GM18907 (cell line): ENCODE data around the gene TMC2.

Experiments
- ATAC-seq: cut with Tn5 transposase; IDR thresholded peaks from one replicate; pipeline ENCODE4 v1.9.1; 2021; ENCODE audit warnings: mild to moderate bottlenecking, moderate library complexity; ENCODE audit not compliant: unreplicated experiment

The TMC2 gene

GRCh38 chr20:2619337-2619736 lies 83.0 kb downstream of the TMC2 start:
- ATAC-seq: no peak

- ATAC-seq: no peak
Observed at GRCh38 chr20:2619961-2620595, 83.7 kb downstream of the TMC2 start.

GRCh38 chr20:2624190-2624589 lies 87.8 kb downstream of the TMC2 start:
- ATAC-seq: no peak

DNA sequence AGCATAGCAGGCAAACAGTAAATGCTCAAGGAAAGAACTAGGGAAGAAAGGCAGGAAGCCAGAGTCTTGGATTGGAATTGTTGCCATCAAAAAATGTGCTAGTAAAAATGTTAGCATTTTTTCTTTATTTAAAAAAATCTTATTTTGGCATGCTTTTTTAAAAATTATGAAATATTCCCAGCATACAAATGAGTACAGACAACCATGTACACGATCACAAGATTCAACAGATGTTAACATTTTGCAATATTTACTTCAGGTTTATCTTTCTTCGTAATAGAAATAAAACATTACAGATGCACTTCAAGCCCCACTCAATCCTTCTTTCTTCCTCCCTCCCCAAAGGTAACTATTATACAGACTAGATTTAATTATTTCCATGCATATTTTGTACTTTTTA lies 88.7 kb downstream of the TMC2 start:
- ATAC-seq: no peak

GRCh38 chr20:2626853-2627541 lies 90.6 kb downstream of the TMC2 start:
- no peak for ATAC-seq

- no peak for ATAC-seq
Observed at GRCh38 chr20:2631228-2631627, 94.9 kb downstream of the TMC2 start.

DNA sequence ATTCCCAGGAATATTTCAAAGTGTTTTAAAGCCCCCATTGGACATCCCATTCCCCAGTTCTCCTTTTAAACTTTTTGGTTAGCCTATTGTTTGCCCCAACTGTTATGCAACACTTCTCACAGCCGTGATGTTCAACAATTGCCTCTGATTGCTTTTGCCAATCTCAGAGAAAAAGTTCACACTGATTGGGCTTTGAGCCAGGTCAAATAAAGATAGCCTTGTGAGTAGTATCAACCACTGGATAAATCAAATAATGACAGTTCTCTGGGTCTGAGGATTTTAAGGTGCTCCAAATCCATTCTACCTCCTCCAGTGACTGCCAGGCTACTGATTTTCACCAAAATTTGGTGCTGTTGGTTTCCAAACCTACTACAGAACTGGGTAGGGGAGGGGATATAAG lies 97.0 kb downstream of the TMC2 start:
- no peak for ATAC-seq

DNA sequence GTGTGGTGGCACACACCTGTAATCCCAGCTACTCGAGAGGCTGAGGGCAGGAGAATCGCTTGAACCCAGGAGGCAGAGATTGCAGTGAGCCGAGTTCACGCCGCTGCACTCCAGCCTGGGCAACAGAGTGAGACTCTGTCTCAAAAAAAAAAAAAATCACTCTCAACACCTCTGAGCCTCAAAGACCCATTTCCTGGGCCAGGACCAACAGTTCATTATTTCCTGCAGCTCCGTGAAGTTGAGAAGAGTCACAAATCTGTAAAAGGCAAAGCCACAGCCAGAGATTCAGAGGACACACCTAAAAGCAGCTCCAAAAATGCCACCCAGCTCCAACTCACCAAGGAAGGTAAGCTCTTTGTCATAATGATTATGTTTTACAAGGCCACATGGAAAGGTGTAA lies 100.9 kb downstream of the TMC2 start:
- ATAC-seq: no peak

DNA sequence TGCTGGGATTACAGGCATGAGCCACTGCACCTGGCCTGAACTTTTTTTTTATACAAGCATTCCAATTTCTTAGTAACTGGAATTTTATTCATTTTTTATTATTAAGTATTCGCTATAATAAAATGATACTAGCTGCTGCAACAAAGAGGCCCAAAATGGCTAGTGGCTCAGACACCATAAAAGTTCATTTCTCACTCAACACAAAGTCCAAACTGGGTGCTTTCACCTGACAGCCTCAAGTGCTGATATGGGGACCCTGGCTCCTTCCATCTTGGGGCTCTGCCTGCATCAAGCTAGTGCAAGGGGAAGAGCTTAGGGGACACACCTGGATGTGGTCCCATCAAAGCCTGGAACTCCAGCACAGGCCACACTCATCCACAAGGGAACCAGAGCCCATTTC lies 103.9 kb downstream of the TMC2 start:
- ATAC-seq: no peak

DNA sequence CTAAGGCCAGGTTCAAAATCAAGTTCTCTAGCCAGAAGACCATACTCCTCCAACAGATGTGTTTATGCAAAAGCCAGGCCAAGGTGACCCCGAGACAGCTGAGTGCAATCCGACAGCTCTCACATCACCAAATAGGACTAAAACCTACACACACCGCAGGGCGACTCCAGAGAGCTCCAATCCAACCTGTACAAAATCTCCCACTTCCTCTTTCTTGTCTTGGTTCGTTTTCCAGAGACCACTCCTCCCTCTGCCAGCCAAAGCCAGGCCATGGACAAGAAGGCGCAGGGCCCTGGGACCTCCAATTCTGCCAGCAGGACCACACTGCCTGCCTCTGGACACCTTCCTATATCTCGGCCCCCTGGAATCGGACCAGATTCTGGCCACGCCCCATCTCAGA lies 104.5 kb downstream of the TMC2 start:
- no peak for ATAC-seq

- ATAC-seq: no peak
Observed at GRCh38 chr20:2643708-2644107, 107.3 kb downstream of the TMC2 start.

GRCh38 chr20:2651772-2652723 lies 115.7 kb downstream of the TMC2 start, which contains the start of gene NOP56:
Gene NOP56, plus strand, starts transcription at chr20:2652632. Its CDS starts 29 bp downstream, at chr20:2652661.
- peak; percentile 85 for ATAC-seq

DNA sequence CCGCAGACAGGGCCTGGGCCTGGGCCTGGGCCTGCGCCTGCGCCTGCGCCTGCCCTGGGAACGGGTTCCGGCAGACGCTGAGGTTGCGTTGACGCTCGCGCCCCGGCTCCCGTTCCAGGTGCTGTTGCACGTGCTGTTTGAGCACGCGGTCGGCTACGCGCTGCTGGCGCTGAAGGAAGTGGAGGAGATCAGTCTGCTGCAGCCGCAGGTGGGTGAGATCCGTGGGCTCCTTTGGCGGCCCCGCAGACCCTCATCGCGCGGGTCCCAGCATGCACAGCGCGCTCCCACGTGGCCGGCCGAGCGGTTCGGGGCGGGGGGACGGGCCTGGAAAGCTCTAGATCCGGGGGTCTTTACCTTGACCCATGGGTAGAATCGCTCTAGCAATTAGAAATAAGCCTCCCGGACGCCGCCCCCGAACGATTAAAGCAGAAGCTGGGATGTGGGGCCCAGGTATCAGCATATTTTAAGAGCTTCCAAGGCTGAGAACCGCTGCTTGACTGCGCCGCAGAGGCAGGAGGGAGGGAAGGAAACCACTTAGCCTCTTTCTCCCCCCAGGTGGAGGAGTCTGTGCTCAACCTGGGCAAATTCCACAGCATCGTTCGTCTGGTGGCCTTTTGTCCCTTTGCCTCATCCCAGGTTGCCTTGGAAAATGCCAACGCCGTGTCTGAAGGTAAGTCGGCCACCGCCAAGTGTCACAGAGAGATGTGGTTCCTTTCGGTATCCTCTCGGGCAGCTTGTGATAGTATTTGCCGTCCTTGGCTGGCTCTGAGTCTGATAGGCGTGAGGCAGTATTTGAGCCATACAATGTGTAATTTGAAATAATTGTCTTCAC lies 116.6 kb downstream of the TMC2 start:
- ATAC-seq: peak; percentile 53

DNA sequence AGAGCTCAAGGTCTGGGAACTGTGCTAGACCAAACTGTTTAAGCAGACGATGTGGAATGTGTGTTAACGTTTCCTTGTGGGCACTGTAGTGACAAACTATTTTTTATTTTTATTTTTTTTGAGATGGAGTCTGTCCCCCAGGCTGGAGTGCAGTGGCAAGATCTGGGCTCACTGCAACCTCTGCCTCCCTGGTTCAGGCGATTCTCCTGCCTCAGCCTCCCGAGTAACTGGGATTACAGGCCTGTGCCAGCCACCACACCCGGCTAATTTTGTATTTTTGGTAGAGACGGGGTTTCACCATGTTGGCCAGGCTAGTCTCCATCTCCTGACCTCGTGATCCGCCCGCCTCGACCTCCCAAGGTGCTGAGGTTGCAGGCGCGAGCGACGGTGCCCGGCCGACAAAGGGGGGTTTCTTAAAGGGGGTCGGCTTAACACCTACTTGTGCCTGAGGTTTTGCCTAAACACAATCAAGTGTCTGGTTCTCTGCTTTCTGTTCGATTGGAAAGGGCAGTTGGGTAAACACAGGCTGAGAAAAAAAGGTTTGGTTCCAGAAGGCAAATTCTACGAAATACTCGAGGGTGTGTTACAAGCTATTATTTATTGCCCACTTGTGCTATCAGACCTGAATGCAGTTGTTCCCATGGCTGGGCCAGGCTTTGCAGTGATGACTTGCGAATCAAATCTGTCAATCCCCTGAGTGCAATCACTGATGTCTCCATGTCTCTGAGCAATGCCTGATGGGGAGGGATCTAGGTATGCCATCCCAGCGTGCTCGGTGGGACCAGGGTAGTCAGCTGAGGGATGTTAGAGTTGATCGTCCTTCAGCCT lies 117.4 kb downstream of the TMC2 start:
- ATAC-seq: no peak

GRCh38 chr20:2654384-2654822 lies 118.0 kb downstream of the TMC2 start:
- ATAC-seq: no peak

DNA sequence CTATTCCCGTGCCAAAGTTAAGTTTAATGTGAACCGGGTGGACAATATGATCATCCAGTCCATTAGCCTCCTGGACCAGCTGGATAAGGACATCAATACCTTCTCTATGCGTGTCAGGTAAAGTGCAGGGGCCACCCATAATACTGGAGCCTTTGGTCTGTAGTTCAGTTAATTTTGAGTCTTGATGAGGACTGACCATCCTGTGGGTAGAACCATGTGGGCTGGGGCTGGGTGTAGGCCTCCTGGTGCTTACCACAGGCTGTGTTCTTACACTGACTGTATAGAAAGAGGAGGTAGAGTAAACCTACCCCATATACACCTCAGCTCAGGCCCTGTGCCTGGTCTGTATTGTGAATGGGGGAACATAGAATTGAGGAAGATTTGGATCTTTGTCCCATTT lies 118.5 kb downstream of the TMC2 start:
- ATAC-seq: no peak

DNA sequence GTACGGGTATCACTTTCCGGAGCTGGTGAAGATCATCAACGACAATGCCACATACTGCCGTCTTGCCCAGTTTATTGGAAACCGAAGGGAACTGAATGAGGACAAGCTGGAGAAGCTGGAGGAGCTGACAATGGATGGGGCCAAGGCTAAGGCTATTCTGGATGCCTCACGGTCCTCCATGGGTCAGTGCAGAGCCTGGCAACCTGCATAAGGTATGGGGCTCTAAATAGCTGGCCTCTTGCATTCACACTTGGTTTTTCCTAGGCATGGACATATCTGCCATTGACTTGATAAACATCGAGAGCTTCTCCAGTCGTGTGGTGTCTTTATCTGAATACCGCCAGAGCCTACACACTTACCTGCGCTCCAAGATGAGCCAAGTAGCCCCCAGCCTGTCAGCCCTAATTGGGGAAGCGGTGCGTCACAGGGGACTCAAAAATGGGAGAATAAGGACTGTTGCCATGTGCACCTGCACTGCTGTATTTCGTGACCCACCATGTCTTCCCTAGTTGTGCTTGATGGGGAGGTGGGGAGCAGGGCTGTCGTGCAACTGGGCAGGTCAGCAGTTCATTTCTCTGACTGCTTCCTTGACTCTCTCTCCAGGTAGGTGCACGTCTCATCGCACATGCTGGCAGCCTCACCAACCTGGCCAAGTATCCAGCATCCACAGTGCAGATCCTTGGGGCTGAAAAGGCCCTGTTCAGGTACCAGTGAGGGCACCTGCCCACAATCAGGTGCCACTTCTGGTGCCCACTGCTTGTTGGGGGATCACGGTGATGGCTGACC lies 119.2 kb downstream of the TMC2 start:
- ATAC-seq: no peak

DNA sequence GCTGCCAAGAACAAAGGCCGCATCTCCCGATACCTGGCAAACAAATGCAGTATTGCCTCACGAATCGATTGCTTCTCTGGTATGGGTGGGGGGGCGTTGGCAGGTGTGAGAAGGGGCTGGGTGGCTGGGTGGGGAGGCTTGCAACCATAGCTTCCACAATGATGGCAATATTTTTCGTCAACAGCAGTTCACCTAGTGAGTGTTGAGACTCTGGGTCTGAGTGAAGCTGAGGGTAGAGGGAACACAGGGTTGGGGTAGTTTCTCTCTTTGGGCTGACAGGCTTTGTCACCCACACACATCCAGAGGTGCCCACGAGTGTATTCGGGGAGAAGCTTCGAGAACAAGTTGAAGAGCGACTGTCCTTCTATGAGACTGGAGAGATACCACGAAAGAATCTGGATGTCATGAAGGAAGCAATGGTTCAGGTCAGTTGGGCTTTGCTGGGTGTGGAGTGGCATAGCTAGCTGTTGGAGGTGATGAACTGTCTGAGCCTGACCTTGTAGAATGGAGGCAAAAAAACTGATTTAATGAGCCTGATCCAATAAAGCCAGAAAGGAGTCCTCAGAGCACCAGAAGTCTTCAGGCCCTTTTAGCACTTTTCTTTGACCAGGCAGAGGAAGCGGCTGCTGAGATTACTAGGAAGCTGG lies 120.2 kb downstream of the TMC2 start:
- ATAC-seq: no peak

- no peak for ATAC-seq
Observed at GRCh38 chr20:2657241-2657640, 120.9 kb downstream of the TMC2 start.
